Cardiac atrium fibroblast (primary cell): ENCODE results near the gene MUC7. TPM values are rescaled to one million over a fixed set of nuclear protein-coding genes. Genes with fewer than 3 reads are reported as not detected.

Experiments
- total RNA-seq: library from RNA; depleted of rRNA; stranded (reverse); fragments of >200 nt; gene quantifications from 2 replicates; pipeline ENCODE4 v1.2.3, GENCODE V29; 2015

The MUC7 gene
- not detected in 2 replicates for total RNA-seq

DNA sequence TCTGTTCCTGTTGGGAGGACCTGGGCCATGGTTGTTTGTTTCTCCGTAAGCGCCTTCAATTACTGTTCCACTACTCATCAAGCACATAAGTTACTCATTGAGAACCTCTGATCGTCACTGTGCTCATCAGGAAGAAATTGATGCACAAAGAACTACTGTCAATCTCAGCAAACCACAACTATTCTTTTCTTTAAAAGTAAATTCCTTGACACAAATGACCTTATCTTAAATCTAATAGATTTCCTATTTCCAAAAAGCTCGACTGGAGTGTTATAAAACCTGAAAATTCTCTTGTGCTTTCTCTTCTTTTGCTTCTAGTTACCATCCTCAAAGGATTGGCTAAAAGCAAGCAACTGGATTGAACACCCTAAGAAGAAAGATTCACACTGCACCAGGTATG is at the start of gene MUC7:
TSS of gene MUC7 (plus strand) at position 301 of the 400 bp plus-strand sequence. CDS start 1,825 bp downstream, outside the sequence.

DNA sequence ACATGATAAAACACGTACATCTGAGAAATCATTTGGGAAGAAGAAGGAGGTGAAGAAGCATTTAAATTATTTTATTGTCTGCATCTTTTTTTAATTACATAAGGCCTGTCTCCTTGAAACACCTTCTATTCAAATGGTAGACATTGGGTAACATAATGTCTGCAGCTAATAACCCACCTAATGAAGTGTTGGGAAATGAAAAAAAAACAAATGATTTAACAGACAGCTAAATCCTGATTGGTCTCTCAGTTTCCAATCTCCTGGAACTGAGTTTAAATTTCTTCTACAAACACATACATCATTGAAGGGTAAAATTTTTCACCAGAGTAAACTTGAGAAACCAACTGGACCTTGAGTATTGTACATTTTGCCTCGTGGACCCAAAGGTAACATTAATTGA is 46.3 kb downstream of the MUC7 start, which contains the start of gene AMTN:
TSS of gene AMTN (plus strand) at position 301 of the 400 bp plus-strand sequence. CDS start 209 bp downstream, outside the sequence.

Other genes starting within 250 kb of the MUC7 start
- gene FDCSP, start 246.1 kb upstream of the MUC7 start, total RNA-seq = not detected in 2 replicates
- gene CSN3, start 229.6 kb upstream of the MUC7 start, total RNA-seq = not detected in 2 replicates
- gene CABS1, start 137.2 kb upstream of the MUC7 start, total RNA-seq = not detected in 2 replicates
- gene SMR3A, start 111.4 kb upstream of the MUC7 start, total RNA-seq = not detected in 2 replicates
- gene SMR3B, start 89.1 kb upstream of the MUC7 start, total RNA-seq = not detected in 2 replicates
- gene OPRPN, start 74.3 kb upstream of the MUC7 start, total RNA-seq = not detected in 2 replicates
- gene AMTN, start 46.4 kb downstream of the MUC7 start, total RNA-seq = not detected in 2 replicates
- gene AMBN, start 120.1 kb downstream of the MUC7 start, total RNA-seq = not detected in 2 replicates
- gene ENAM, start 156.5 kb downstream of the MUC7 start, total RNA-seq = not detected in 2 replicates
- gene JCHAIN, start 194.3 kb downstream of the MUC7 start, total RNA-seq = not detected in 2 replicates
- 15.9 and 18.2 TPM in 2 replicates for gene UTP3, start 216.3 kb downstream of the MUC7 start, total RNA-seq
- gene RUFY3, start 249.8 kb downstream of the MUC7 start, total RNA-seq = 8.5 and 9.9 TPM in 2 replicates